Activated CD8-positive, alpha-beta T cell treated with anti-CD3 and anti-CD28 coated beads for 36 hours (primary cell): ENCODE data around the gene CAPN2. TPM values are rescaled to one million over a fixed set of nuclear protein-coding genes. Genes with fewer than 3 reads are reported as not detected.
"Not testable (repeated sequence)": the region's sequence is repeated elsewhere in the genome, so short reads cannot be mapped to it uniquely, and the experiment has no call there.

Experiments
- ATAC-seq: fragments of 200-7000 bp; cut with Tn5 transposase; one replicate; pipeline ENCODE4 v1.10.0; 2021; ENCODE audit warnings: mild to moderate bottlenecking, moderate library complexity
- CTCF ChIA-PET: fragments of 350-600 bp; sonication (Branson Sonifier 250); formaldehyde crosslinking; loops from one replicate; lab custom pipeline; 2021; ENCODE audit warnings: antibody characterized with exemption; lab: Charles Lee
- POLR2A ChIA-PET: fragments of 350-600 bp; sonication (Branson Sonifier 250); formaldehyde crosslinking; loops from one replicate; lab custom pipeline; 2021; ENCODE audit warnings: antibody characterized with exemption; lab: Charles Lee
- DNase-seq: peaks from one replicate; pipeline ENCODE4 v3.0.0-alpha.2; 2020
- H3K27ac Mint-ChIP-seq: one replicate; pipeline ENCODE4 v1.8.0; 2021; ENCODE audit warnings: mild to moderate bottlenecking, mixed read lengths
- H3K27me3 Mint-ChIP-seq: one replicate; pipeline ENCODE4 v1.8.0; 2021; ENCODE audit warnings: mixed read lengths
- H3K36me3 Mint-ChIP-seq: one replicate; pipeline ENCODE4 v1.8.0; 2021; ENCODE audit warnings: low read depth, mixed read lengths
- H3K4me1 Mint-ChIP-seq: one replicate; pipeline ENCODE4 v1.8.0; 2021; ENCODE audit warnings: low read depth, mixed read lengths
- H3K4me3 Mint-ChIP-seq: one replicate; pipeline ENCODE4 v1.8.0; 2021; ENCODE audit warnings: mild to moderate bottlenecking, moderate library complexity, mixed read lengths
- H3K9me3 Mint-ChIP-seq: one replicate; pipeline ENCODE4 v1.8.0; 2021; ENCODE audit warnings: mixed read lengths
- intact Hi-C: fragments of 100-400 bp; cut with micrococcal nuclease; formaldehyde crosslinking; loops from one replicate; pipeline ENCODE4 v1.10.0; 2022
- total RNA-seq, 2 experiments: library from RNA; stranded (reverse); gene quantifications; one replicate each; pipeline ENCODE4 v1.2.3, GENCODE V29; 2021
- TF ChIP-seq, protein P1 (sequence below): fragments of 200-600 bp; IDR thresholded peaks from one replicate; pipeline ENCODE4 v1.8.0; 2022; ENCODE audit warnings: antibody characterized with exemption, mild to moderate bottlenecking

The CAPN2 gene
- total RNA-seq, 2 experiments from 2014 or later, result 31.5 to 33.6 TPM

DNA sequence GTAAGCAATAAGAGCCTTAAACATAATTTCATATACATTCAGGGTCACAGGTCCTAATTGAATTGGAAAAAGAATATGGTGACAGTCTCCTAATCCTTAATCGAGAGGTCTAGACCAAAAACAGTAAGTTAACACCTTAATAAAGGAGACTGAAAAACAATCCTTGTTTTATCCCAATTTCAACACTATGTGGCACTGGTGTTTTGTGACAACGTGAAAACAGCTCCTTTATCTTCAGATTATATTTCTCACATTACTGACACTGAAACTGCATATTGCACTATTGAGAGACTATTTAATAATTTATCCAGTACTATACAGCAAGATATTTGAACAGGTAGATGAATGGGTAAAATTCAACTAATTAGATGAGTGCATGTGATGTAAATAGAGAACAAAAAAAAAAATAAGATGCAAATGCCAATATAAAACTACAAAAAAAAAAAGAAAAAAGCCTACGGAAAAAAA is 99.3 kb downstream of the CAPN2 start:
- Mint-ChIP-seq H3K4me1 (peaks cover 29% of the 10 kb centered on the region), H3K9me3 (no peaks in the 10 kb centered on the region), H3K4me3 (no peak overlapping the region), H3K36me3 (peaks cover 28% of the 10 kb centered on the region), H3K27me3 (no peaks in the 10 kb centered on the region), H3K27ac (no peak overlapping the region)
- intact Hi-C loops, result loop anchor here (10.0 kb wide), 1 partner anchor 93 kb away; no protein-coding TSS in a partner anchor
- ChIA-PET POLR2A (interaction anchor here (0.6 to 1.5 kb wide), 2 partner anchors 21 to 34 kb away, joined by 3 to 8 read pairs; partner anchors contain the start of gene TP53BP2), CTCF (interaction anchor here (0.6 to 3.3 kb wide), 21 partner anchors 9 to 239 kb away, joined by 3 to 22 read pairs (median 4); partner anchors contain the start of gene TP53BP2)
- no peak for DNase-seq
- TF ChIP-seq, protein P1, sequence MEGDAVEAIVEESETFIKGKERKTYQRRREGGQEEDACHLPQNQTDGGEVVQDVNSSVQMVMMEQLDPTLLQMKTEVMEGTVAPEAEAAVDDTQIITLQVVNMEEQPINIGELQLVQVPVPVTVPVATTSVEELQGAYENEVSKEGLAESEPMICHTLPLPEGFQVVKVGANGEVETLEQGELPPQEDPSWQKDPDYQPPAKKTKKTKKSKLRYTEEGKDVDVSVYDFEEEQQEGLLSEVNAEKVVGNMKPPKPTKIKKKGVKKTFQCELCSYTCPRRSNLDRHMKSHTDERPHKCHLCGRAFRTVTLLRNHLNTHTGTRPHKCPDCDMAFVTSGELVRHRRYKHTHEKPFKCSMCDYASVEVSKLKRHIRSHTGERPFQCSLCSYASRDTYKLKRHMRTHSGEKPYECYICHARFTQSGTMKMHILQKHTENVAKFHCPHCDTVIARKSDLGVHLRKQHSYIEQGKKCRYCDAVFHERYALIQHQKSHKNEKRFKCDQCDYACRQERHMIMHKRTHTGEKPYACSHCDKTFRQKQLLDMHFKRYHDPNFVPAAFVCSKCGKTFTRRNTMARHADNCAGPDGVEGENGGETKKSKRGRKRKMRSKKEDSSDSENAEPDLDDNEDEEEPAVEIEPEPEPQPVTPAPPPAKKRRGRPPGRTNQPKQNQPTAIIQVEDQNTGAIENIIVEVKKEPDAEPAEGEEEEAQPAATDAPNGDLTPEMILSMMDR, result peak; percentile 70
- ATAC-seq, result peak; percentile 66

DNA sequence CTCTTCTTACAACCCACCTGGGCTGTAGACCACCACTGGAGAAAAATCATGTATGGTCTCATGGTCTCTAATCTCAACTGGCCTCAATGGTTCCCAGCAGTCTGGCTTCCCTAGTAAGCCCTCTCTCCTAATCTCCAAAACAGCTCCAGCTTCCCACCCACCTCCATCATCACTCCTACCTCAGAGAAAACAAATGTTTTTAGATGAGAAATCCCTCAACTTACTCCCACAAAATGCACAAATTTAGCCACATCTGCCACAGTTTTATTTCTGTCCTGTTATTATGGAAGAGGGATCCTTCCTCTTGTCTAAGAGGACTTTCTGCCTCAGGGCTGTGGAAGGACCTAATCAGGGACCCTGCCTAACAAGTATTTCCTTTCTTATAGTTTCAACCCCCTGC is 101.3 kb downstream of the CAPN2 start:
- DNase-seq, result no peak
- H3K4me3 Mint-ChIP-seq, result no peak overlapping the region
- TF ChIP-seq, protein P1, result no peak
- CTCF ChIA-PET, result interaction anchor here (1.2 to 3.3 kb wide), 2 partner anchors 33 to 237 kb away, joined by 3 to 22 read pairs; partner anchors contain the start of gene TP53BP2
- no peaks in the 10 kb centered on the region for H3K27me3 Mint-ChIP-seq
- peaks cover 19% of the 10 kb centered on the region for H3K36me3 Mint-ChIP-seq
- H3K9me3 Mint-ChIP-seq, result no peaks in the 10 kb centered on the region
- H3K27ac Mint-ChIP-seq, result peak overlapping the region; percentile 4
- no peak for ATAC-seq
- POLR2A ChIA-PET, result no interaction called here
- peaks cover 29% of the 10 kb centered on the region for H3K4me1 Mint-ChIP-seq
- intact Hi-C loops, result loop anchor here (10.0 kb wide), 1 partner anchor 91 kb away; no protein-coding TSS in a partner anchor

DNA sequence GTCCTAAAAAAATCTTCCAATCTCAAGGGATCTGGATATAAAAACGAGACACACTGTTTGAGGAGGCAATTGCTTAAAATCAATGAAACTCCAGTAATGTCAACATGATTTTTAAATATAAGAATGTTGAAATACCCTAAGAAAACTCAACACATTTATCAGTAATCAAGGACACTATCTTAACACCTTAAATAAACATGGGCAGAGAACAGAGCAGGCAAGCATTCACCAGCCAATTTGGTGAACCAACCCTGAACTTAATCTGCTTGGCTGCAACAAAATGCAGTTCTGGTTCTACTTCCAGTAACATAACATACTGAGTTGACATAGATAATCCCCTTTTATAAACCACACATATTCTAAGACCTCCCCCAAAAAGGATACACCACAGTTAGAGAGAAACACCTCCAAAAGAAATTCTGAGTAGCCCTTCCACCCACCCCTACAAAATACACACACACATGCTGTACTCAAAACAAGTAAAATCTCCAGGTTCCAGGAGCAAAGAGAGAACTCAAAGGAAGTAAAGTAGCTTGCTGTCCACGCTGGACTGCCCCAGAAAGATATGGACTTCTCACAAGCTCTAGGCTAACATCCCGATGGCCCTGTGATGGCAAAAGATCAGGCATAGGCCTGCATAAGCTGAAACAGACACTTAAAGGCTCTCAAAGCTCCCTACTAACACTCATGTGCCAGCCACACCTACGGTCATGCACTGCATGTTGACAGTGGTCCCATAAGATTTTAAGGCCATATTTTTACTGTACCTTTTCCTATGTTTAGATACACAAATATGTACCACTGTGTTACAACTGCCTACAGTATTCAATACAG is 102.9 kb downstream of the CAPN2 start:
- H3K36me3 Mint-ChIP-seq, result peaks cover 27% of the 10 kb centered on the region
- intact Hi-C loops, result loop anchor here (10.0 kb wide), 1 partner anchor 90 kb away; no protein-coding TSS in a partner anchor
- no peak for DNase-seq
- no peaks in the 10 kb centered on the region for H3K27me3 Mint-ChIP-seq
- H3K9me3 Mint-ChIP-seq, result no peaks in the 10 kb centered on the region
- H3K4me1 Mint-ChIP-seq, result peaks cover 33% of the 10 kb centered on the region
- POLR2A ChIA-PET, result interaction anchor here (0.6 kb wide), 1 partner anchor 54 kb away, joined by 5 read pairs; no protein-coding TSS in a partner anchor
- CTCF ChIA-PET, result no interaction called here
- no peak overlapping the region for H3K27ac Mint-ChIP-seq
- no peak overlapping the region for H3K4me3 Mint-ChIP-seq
- TF ChIP-seq, protein P1, result no peak
- ATAC-seq, result no peak

DNA sequence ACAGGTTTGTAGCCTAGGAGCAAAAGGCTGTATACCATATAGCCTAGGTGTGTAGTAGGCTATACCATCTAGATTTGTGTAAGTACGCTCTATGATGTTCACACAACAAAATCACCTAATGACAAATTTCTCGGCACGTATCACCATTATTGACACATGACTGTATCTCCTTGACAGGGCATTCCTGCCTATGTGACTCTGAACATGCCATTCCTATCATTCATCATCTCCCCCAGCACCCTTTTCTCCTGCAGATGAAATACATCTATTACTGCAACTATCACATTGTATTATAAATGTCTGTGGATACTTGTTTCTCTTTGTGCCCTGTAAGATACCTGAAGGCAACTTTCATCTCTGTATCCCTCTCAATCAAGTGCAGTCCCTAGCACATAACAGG is 103.5 kb downstream of the CAPN2 start:
- Mint-ChIP-seq H3K27me3 (no peaks in the 10 kb centered on the region), H3K27ac (no peak overlapping the region), H3K4me1 (peaks cover 31% of the 10 kb centered on the region), H3K9me3 (no peaks in the 10 kb centered on the region), H3K36me3 (peaks cover 31% of the 10 kb centered on the region), H3K4me3 (no peak overlapping the region)
- ChIA-PET CTCF (no interaction called here), POLR2A (no interaction called here)
- intact Hi-C loops, result loop anchor here (10.0 kb wide), 1 partner anchor 89 kb away; no protein-coding TSS in a partner anchor
- ATAC-seq (no peak), DNase-seq (no peak)
- TF ChIP-seq, protein P1, result no peak

DNA sequence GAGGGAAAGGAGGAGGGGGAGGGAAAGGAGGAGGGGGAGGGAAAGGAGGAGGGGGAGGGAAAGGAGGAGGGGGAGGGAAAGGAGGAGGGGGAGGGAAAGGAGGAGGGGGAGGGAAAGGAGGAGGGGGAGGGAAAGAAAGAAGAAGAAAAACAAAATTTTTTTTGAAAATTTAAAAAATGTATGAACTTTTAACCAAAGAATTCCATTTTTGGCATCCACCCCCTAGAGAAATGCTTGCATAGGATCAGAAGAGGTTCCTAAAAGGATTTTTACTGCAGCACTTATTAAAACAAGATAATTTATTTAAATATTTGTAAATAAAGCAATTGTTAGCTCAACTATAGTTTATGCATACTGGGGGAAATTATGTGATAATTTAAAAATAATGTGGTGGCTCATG is 104.9 kb downstream of the CAPN2 start:
- ATAC-seq, CTCF ChIA-PET, DNase-seq, H3K4me3 Mint-ChIP-seq, H3K27me3 Mint-ChIP-seq, H3K27ac Mint-ChIP-seq, POLR2A ChIA-PET, H3K9me3 Mint-ChIP-seq: not testable (repeated sequence)
- Mint-ChIP-seq H3K4me1 (peaks cover 32% of the 10 kb centered on the region), H3K36me3 (peaks cover 33% of the 10 kb centered on the region)
- intact Hi-C loops, result loop anchor here (10.0 kb wide), 1 partner anchor 88 kb away; no protein-coding TSS in a partner anchor
